Mucosa of gallbladder (tissue), 1 donor: Measurements from ENCODE around the gene THBD. TPM values are rescaled to one million over a fixed set of nuclear protein-coding genes. Genes with fewer than 3 reads are reported as not detected.

Source experiments
- DNase-seq: peaks from one replicate; pipeline ENCODE4 v3.0.0-alpha.2; 2020; ENCODE audit warnings: low spot score
- total RNA-seq: library from RNA; stranded (reverse); gene quantifications from one replicate; pipeline ENCODE4 v1.2.1, GENCODE V29; 2021
- donor health status: DM: no; HTN: no; CAD: no.

THBD gene, protein sequence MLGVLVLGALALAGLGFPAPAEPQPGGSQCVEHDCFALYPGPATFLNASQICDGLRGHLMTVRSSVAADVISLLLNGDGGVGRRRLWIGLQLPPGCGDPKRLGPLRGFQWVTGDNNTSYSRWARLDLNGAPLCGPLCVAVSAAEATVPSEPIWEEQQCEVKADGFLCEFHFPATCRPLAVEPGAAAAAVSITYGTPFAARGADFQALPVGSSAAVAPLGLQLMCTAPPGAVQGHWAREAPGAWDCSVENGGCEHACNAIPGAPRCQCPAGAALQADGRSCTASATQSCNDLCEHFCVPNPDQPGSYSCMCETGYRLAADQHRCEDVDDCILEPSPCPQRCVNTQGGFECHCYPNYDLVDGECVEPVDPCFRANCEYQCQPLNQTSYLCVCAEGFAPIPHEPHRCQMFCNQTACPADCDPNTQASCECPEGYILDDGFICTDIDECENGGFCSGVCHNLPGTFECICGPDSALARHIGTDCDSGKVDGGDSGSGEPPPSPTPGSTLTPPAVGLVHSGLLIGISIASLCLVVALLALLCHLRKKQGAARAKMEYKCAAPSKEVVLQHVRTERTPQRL
- total RNA-seq = 11.6 TPM

DNA sequence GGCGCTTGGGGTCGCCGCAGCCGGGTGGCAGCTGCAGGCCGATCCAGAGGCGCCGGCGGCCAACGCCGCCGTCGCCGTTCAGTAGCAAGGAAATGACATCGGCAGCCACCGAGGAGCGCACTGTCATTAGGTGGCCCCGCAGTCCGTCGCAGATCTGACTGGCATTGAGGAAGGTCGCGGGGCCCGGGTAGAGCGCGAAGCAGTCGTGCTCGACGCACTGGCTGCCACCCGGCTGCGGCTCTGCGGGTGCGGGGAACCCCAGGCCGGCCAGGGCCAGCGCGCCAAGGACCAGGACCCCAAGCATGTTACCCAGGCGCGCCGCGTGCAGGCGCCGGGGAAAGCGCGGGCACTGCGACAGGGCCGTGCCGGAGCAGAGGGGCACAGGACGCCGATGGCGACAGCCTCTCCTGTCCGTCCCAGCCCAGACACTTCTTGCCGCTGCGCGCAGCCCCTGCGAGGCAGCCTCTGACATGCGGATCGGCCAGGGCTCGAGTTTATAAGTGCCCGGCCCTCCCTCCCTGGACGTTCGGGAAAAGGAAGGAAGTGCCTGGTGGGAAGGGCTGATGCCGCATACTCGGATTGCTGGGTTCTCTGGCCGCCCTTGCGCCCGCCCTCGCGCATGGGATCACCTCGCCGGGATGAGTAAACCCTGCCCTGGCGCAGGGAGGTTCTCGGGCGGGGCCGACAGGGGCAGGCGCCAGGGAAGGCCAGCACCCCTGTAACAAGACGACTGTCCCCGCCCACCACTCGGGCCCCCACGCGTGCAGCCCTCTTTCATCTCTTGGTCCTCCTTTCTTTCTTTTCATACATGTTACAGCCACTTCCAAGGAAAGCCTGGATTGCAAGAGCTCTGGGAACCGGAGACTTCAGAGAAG lies at the start of gene THBD:
TSS of gene THBD (minus strand) at position 472 of the 875 bp plus-strand sequence. CDS start at position 304, 168 bp downstream.
- peak; percentile 53 for DNase-seq

DNA sequence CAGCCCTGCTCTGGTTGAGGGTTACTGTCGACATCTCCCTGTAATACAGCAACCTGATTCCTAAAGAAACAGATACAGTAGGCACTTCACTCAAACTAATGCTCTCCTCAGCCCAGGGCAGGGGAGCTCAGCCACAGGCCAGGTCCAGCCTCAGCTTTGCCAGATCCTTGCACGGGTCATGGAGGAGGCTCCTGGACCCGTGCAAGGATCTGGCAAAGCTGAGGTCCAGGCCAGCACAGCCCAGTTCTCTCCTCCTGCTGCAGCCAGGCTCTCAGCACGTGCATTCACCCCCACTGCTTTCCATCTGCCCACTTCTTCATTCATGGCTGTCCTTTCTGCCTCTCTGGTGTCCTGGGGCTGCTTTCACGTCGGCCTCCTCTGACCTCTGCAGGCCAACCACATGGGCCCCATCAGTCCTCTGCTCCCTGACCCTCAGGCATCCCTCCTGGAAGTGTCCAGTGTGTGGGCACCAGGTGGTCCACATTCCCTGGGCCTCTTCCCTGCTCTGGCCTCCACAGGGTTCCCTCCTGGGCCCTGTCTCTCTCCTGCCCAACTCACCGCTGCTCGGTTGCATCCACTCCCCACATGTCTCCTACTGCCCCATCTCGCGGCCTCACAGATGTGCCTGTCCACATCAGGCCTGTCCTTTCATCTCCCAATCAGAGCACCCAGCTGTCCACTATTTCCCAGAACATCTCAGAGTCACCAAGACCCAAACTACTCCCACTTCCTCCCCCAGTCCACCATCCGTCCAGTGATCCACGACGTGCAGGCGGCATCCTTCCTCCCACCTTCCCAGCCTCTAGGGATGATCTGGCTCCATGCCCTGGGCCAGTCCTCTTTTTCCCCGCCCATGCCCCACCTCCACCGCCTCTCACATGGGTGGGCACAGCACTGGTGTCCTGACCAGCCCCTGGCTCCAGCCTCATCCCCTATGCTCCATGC lies 48.4 kb upstream of the THBD start:
- no peak for DNase-seq

DNA sequence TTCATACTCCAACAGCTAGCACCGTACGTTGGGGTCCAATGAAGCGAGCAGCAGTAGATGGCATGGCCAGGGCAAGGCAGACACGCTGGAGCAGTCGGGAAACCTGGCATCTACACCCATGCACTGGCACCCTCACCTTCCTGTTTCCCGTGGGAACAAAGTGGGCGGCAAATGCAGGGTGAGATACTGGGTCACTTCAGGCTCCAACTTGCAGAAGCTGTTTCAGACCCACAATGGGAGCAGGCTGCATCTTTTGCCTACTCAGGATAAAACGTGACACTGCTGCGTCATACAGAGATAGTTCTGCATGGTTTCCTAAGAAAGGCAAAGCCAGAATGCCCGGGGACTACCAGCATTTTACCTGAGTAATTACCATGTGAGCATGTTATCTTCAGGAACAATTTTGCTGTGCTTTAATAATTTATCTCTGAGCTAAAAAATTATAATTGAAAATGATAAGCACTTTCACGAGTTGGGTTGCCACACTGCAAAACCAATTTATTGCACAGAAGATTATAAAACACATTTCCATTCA lies 47.6 kb upstream of the THBD start:
- no peak for DNase-seq

DNA sequence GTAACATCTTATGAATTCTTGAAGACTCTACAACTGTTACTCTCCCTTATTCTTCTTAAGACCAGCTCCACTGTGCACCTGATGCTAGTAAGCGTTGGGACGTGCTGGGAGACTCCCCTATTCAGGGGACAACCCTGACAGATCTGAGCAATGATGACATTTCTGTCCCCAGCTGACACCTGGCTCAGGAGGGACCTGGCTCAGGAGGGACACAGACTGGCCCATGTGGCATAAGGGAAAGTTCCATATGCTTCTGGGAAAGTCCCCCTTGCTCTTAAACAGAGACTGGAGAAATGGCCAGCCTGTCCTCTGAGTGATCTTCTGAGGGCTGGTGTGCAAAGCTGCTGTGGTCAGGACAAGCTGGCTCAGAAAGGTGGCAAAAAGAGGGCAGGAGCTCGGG lies 46.6 kb upstream of the THBD start:
- DNase-seq = no peak

DNA sequence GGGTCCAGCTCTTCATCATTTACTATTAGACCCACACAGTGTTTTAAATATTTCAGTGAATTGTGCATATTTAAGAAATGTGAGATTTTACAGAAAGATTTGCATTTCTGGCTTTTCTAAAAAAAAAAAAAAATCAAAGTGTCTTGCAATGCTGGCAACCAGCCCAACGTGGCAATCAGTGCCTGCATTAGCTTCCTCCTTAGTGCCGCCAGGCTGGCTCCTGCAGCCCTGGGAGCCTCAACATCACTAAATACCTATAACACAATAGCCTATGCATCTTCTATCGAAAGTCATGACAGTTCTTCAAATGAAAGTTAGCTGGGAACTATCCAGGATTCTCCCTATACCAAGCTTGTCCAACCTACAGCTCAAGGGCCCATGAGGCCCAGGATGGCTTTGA lies 46.0 kb upstream of the THBD start:
- DNase-seq = no peak

DNA sequence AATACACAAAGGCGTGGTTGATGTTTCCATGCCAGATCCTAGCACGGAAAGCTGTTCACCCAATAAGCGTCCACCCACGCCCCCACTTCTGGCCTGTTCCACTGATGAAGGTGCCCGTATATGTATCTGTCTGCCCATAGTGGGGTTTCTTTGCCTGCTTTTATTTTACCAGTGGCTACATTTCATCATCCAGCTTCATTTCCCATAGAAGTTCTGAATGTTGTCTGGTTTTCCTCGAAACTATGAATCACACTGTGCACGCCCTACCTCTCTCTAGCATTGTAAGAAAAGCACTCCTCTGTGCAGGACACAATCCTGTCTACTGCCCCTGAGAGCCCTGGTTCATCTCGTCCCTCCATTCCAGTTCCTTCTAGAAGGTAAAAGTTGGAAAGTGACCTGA lies 45.5 kb upstream of the THBD start:
- DNase-seq = no peak

DNA sequence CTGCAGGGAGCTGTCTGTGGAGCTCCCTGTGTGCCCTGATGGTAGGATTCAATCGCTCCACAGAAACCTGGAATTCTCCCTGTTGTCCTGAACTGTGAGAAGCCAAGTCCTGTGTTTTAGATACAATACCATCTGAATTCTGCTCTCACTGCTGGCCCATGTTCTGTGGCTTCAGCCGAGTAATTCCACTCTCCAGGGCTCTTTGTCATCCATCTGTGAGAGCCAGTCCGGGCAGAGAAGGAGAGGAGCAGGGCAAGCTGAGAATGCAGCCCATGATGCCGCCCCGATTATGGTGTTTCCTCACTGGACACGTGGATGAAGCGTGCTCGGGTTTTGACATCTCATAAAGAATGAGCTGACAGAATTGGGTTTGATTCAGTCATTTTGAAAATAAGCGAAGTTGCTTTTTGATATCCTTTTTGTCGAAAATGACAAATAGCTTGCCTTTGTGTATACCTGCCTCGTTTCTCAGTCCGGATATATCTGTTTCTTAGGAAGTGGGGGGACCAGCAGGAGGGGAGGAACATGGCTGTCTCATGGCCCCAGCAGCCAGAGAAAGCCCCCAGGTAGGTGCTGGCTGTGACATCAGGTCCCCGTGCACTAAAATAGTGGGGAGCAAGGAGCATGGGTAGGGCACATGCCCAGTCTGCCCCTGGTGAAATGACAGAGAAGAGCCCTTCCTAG lies 44.9 kb upstream of the THBD start:
- DNase-seq = no peak

DNA sequence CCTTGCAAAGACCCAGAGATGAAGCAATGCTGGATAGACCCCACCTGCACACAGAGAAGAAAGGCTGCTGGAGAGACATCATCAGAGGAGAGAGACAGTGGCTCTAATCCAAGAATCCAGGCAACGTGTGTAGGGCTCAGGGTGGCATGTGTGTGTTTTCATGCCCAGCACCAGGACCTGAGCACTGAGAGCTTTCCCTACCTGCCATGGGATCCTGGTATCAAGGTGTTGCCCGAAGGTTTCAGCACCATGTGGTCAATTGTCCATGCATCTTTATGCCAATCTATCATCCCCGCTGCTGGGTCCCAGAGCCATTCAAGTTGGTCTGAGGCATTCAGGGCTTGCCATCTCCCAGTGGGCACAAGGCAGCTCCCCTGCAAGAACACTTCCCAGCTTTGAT lies 44.1 kb upstream of the THBD start:
- no peak for DNase-seq

DNA sequence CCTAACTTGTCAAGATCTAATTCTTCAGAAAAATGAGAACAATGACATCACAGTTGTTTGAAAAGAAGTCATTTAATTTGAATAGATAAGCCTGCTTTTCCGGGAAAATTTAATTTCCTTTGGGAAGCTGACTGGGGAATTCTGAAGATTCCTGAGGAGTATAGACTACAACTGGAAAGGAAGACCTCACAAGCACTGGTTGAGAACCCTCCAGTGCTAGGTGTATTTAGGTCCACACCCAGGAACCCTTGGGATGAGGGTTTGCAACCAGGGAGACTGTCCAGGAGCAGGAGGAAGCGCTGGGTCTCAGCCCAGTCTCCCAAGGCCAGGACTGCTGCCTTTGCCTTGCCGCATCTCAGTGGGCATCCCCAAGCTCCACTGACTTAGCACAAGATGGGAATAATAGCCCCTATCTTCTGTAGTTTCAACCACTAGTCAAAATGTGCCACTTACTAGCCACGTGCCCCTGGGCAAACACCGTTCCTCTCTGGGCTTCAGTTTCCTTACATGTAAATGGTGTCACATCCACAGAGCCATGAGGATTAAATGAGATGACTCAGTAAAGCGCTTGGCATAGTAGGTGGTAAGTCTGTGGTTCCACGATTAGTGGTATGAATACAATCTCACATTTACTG lies 43.5 kb upstream of the THBD start:
- DNase-seq = no peak

DNA sequence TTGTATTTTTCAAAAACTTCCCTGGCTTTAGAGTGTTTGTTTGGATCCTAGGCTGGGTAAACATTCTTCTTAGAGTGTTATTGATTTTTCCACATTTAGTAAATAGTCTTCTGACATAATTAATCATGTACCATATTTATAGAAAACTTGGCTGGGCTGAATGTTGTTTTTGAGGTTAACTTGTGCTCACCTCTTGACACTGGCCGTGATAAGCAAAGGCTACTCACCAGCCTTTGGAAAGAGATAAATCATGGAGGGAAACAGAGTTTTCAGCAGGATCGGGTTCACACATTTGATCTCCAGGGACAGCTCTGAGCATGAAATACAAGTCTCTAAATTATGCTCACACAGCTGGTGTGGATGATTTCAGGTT lies 42.9 kb upstream of the THBD start:
- DNase-seq = peak; percentile 53

DNA sequence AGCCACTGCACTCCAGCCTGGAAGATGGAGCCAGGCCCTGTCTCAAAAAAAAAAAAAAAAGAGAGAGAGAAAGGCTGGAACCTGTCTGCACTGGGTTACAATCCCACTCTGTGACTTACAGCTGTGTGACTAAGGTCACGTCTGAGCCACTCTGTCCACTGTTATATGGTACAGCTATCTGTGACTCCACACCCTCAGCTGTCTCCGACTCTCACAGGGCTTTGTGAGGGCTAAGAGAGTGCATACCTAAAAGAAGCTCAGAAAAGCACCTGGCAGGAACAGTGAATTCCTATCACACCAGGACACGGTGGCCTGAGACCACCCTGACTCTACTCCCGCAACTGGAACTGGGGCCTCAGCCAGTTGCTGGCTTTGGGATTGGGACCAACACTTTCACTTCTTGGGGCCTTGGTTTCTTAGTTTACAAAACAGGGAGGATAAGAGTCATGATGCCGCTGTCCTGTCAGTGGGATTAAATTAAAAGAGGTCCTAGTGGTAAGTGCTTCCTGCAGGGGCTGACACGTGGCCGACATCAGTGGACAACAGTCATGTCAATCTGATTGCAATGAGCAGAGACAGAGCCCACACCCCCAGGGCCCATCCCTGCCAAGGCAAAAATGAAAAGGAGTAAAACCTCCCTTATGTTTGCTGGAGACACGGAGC lies 42.4 kb upstream of the THBD start:
- DNase-seq = no peak

DNA sequence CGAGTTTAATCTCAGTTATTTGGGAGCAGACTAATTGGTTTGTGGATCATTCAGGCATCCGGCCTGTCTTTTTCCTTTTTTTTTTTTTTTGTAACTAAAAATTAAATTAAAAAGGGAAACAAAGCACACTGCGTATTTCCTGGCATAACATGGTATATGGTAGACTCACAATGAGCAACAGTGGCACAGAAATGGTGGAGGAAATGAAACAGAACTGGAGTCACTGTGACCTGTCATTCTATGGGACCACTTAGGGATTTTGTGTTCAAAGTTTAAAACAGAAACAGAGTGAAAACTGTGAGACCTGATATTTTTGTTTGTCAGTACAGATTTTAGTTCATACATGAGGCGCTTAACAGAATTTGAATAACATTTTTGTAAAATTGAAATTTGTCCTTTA lies 41.4 kb upstream of the THBD start:
- no peak for DNase-seq

DNA sequence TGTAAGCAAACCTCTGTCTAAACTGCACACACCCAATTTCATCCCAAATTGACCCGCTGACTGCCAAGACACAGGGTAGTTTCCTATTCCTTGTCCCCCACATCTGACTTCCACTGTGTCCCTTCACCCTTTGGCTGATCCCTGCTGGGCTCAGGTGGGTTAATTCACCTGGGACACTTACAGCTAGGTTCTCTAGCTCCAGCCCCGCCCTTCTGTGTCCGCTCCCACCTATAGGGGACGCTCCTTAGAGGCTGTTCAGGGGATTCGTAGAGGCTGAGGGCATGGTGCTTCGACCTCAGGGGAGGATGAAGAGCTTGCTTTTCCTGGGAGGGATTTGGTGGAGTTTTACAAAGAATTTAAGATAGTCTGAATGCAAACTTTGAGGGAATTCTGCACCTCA lies 40.7 kb upstream of the THBD start:
- DNase-seq = no peak

DNA sequence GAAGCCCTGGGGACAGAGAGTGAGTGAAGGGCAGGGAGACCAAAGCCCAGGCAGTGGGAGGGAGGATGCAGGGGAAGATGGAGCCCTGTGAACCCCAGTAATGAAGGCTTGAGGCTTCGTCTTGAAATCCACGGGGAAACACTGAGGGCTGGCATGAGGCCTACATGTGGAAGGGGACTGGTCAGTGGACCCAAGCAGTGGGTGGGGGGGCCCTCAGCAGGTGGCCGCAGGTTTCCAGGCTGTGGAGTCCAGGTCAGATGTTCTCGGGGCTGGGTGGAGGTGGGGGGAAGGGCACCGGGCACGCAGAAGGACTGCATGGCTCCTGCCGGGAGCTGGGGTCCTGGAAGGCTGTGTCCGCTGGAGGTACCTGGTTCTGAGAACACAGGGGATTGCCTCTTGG lies 39.4 kb upstream of the THBD start:
- no peak for DNase-seq

DNA sequence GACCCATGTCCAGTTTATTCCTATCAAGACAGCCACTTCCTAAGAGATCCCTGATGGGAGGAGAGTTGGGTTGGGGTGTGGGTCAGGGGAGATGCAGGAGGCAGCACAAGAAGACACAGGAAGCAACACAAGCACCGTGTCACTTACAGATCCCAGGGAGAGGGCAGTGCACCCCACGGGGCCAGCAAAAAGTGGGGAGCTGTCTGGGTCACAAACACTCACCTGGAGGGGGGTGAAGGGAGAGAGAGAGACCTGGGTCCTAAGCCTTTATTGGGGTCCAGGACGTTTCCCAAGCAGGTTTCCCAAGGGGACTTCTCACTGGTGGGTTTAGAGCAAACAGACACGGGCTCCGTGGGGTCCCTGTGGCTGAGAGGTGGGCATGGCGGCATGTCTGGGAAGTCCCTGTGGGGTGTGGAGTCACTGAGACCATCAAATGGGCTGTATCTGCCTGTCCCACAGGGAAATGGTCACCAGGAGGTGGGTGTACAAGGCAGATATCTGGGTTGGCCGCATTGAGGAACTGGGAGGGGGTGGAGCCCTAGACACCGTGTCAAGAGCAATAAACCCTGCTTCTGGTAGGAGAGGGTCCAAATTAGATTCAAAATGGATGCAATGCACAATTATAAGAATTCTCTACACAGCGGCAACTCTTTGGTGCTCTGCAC lies 38.2 kb upstream of the THBD start:
- DNase-seq = no peak

DNA sequence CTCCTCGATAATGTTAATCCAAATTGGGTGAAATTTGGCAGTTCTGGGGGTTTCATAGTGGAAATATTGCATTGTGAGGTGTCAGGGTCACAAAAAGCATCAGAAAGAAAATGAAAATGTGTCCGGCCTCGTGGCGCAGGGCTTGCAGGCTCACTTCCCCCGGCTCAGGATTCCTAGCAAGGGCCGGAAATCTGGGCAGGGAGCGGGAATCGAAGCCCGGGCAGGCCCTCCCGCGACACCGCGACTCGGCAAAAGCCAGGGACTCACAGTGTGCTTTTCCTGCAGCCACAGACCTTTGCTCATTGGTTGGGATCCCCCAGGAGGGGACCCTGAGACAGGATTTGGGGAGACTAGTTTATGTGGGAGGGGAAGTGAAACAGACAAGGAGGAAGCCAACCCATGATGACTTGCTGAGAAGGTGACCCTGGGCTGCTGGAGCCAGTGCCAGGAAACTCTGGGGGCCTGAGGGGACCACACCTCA lies 37.5 kb upstream of the THBD start:
- no peak for DNase-seq

DNA sequence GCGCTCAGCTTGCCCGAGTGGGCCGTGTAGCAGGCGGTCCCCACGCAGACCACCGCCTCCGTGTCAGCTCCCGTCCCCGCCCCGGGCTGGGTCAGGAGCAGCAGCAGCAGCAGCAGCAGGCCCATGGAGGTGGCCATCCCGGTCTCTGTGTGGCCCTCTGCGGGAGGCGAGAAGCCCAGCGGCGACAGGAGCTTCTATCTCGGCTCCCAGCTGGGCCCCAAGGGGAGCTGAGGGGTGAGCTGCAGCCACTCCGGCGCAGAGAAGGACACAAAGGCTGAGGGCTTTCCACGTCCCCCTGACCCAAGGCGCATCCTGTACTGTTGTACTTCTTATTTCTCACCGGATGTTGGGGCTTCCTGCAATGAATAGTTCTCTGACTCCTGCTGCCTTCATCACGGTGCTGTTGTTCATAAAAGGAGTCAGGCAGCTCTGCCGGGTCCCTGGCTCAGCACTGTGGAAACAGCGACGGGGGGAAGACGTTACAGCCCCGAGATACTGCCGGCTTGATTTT lies 36.6 kb upstream of the THBD start, which contains the start of gene CD93:
TSS of gene CD93 (minus strand) at position 269 of the 511 bp plus-strand sequence. CDS start at position 137, 132 bp downstream.
- peak; percentile 25 for DNase-seq

DNA sequence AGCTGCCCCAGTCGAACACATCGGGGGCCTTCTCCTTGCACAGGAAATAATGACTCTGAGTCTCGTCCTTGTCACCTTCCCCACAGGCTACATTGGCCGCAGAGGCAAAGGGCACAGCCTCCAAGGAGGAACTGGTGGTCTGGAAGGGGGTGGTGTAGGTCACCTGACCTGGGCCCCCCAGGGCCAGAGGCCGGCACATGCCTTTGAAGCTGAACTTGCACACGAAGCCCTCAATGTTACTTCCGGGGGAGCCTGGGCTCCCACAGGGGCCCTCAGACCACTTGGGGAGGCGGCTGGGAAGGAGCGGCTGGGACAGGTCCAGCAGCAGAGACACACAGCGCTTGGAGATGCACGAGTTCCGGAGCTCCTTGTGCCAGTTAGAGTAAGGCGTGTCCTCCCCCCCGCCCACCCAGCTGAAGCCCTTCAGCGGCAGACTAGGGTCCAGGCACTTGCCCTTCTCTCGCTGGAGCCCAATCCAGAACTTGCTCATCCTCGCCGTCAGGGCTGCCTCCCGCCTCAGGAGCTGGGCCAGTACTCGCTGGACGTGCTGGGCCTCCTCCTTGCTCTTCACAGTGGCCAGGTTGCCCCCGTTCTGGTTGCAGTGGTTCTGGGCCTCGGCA lies 36.1 kb upstream of the THBD start:
- no peak for DNase-seq
